K562 (cell line): ENCODE results near the gene RTL5. TPM values are rescaled to one million over a fixed set of nuclear protein-coding genes. Genes with fewer than 3 reads are reported as not detected.

ENCODE experiments used
- ATAC-seq: fragments of 200-7000 bp; cut with Tn5 transposase; 3 replicates; pipeline ENCODE4 v1.9.1; 2020; ENCODE audit warnings: moderate library complexity
- BruUV-seq: library from RNA; stranded (reverse); fragments of 400-500 nt; replicated peaks from 2 replicates; lab custom pipeline; 2021; lab: Mats Ljungman, UMichigan
- CTCF ChIA-PET: fragments of 300-600 bp; formaldehyde crosslinking; extraction: SDS; loops from one replicate; lab custom pipeline; 2021; ENCODE audit warnings: low intra/inter-chr PET ratio; lab: Yijun Ruan, JAX
- POLR2A ChIA-PET: fragments of 300-600, 350-650 bp; sonication (Branson Sonifier 250); formaldehyde crosslinking; extraction: SDS; loops from one replicate; lab custom pipeline; 2021; ENCODE audit warnings: antibody characterized with exemption, inconsistent platforms; lab: Yijun Ruan, JAX
- DNase-seq, 4 experiments: peaks; one replicate each; pipeline versions ENCODE4 v3.0.0 to v3.0.0-alpha.2; 2011 to 2018; ENCODE audit warnings: low spot score in 3 of 4, mixed read lengths in 3 of 4; ENCODE audit errors: extremely low read depth in 1 of 4
- FAIRE-seq: peaks from 2 replicates; lab custom pipeline; 2011; peaks lifted over from hg19 to GRCh38; lab: Jason Lieb, UNC
- H2AFZ ChIP-seq: 2 replicates; pipeline ENCODE4 v1.6.0; 2011; ENCODE audit warnings: low read depth, low read length, control low read depth, inconsistent platforms
- H3K27ac ChIP-seq: fragments of 200-600 bp; 3 replicates; pipeline ENCODE4 v1.8.0; 2011; ENCODE audit warnings: low read depth, mild to moderate bottlenecking, control low read depth, inconsistent platforms, low read length, moderate library complexity, mixed read lengths; ENCODE audit errors: extremely low read depth
- H3K27me3 ChIP-seq, 2 experiments: fragments of 300-600 bp in 1 of 2; 2 replicates in 1 of 2; 3 replicates in 1 of 2; pipeline versions ENCODE4 v1.6.0 to v1.8.0; 2011; ENCODE audit warnings: inconsistent platforms in 2 of 2, low read length in 2 of 2, mild to moderate bottlenecking in 1 of 2, mixed read lengths in 1 of 2, moderate library complexity in 1 of 2; ENCODE audit not compliant: control insufficient read depth in 2 of 2, insufficient read depth in 2 of 2
- H3K36me3 ChIP-seq: fragments of 300-600 bp; 3 replicates; pipeline ENCODE4 v1.8.0; 2011; ENCODE audit warnings: mild to moderate bottlenecking, low read length, inconsistent platforms; ENCODE audit not compliant: control insufficient read depth, insufficient read depth
- H3K4me1 ChIP-seq, 2 experiments: fragments of 200-600 bp in 1 of 2; replicated peaks in 1 of 2; 2 replicates in 1 of 2; 3 replicates in 1 of 2; pipeline versions ENCODE4 v1.5.1 to v1.8.0; 2011; ENCODE audit warnings: inconsistent platforms in 2 of 2, low read length in 2 of 2, mild to moderate bottlenecking in 1 of 2, mixed read lengths in 1 of 2, moderate library complexity in 1 of 2; ENCODE audit not compliant: control insufficient read depth in 2 of 2, insufficient read depth in 2 of 2
- H3K4me2 ChIP-seq: 2 replicates; pipeline ENCODE4 v1.6.1; 2011; ENCODE audit warnings: low read length, control low read depth, inconsistent platforms, mixed read lengths; ENCODE audit not compliant: insufficient read depth
- H3K4me3 ChIP-seq: fragments of 200-600 bp; sonication (generic), shearing (Covaris generic); 2 replicates; pipeline ENCODE4 v1.5.1; 2016; ENCODE audit warnings: control low read depth, inconsistent platforms
- H3K79me2 ChIP-seq: fragments of 200-600 bp; 3 replicates; pipeline ENCODE4 v1.8.0; 2011; ENCODE audit warnings: low read length, inconsistent platforms; ENCODE audit not compliant: control insufficient read depth, insufficient read depth
- H3K9ac ChIP-seq, 2 experiments: 2 replicates each; pipeline versions ENCODE4 v1.6.0 to v1.6.1; 2011; ENCODE audit warnings: low read depth in 2 of 2, low read length in 2 of 2, control low read depth in 1 of 2, inconsistent platforms in 1 of 2, mild to moderate bottlenecking in 1 of 2, mixed read lengths in 1 of 2; ENCODE audit not compliant: insufficient read depth in 1 of 2
- H3K9me1 ChIP-seq: one replicate; pipeline ENCODE4 v1.6.0; 2011; ENCODE audit warnings: inconsistent platforms, mild to moderate bottlenecking, low read length, moderate library complexity; ENCODE audit not compliant: control insufficient read depth, insufficient read depth
- H3K9me3 ChIP-seq: replicated peaks from 2 replicates; pipeline ENCODE4 v1.5.1; 2011; ENCODE audit warnings: low read depth, low read length, inconsistent platforms; ENCODE audit not compliant: control insufficient read depth, insufficient read depth
- H4K20me1 ChIP-seq: replicated peaks from 2 replicates; pipeline ENCODE4 v1.6.1; 2011; ENCODE audit warnings: low read length, inconsistent platforms, mixed read lengths; ENCODE audit not compliant: control insufficient read depth, insufficient read depth
- BRD9 ChIP-seq: fragments of 450-650 bp; IDR thresholded peaks from 2 replicates; pipeline ENCODE4 v1.6.1; 2018; ENCODE audit warnings: low read depth; ENCODE audit not compliant: partially characterized antibody
- CHAMP1 ChIP-seq: fragments of 450-650 bp; IDR thresholded peaks from 2 replicates; pipeline ENCODE4 v1.6.1; 2016; ENCODE audit warnings: mild to moderate bottlenecking
- POLR3G ChIP-seq: IDR thresholded peaks from 2 replicates; pipeline ENCODE4 v1.6.1; 2011; ENCODE audit not compliant: insufficient read length, insufficient replicate concordance; ENCODE audit errors: extremely low read depth
- SLC30A9 ChIP-seq: fragments of 250-450 bp; sonication (Bioruptor Pico); IDR thresholded peaks from 2 replicates; pipeline ENCODE4 v1.8.0; 2022; ENCODE audit warnings: mild to moderate bottlenecking, moderate library complexity
- ZNF224 ChIP-seq: sonication (generic); formaldehyde crosslinking; IDR thresholded peaks from 2 replicates; pipeline ENCODE4 v1.8.0; 2022; ENCODE audit warnings: mild to moderate bottlenecking, missing genetic modification reagents
- ZNF3 ChIP-seq: fragments of 250-450 bp; sonication (Bioruptor Pico); IDR thresholded peaks from 2 replicates; pipeline ENCODE4 v1.5.0; 2021; ENCODE audit warnings: mild to moderate bottlenecking, moderate library complexity
- ZNF507 ChIP-seq: conservative IDR thresholded peaks from 2 replicates; pipeline ENCODE4 v1.6.1; 2017; ENCODE audit warnings: missing genetic modification characterization, missing compliant biosample characterization
- ZNF668 ChIP-seq: fragments of 250-450 bp; sonication (Bioruptor Pico); IDR thresholded peaks from 2 replicates; pipeline ENCODE4 v1.8.0; 2022; ENCODE audit warnings: mild to moderate bottlenecking, inconsistent platforms
- ZNF780A ChIP-seq: fragments of 250-450 bp; sonication (Bioruptor Pico); IDR thresholded peaks from 2 replicates; pipeline ENCODE4 v1.5.0; 2021; ENCODE audit warnings: mild to moderate bottlenecking
- WGBS: fragments of 100-300 bp; shearing (Covaris generic); methylation state at CpG from one replicate; pipeline ENCODE4 v1.1.6; 2016; ENCODE audit warnings: low coverage, mixed read lengths; ENCODE audit not compliant: insufficient coverage; ENCODE audit errors: missing lambda C conversion rate; 5-methylcytosine and 5-hydroxymethylcytosine counted together
- in situ Hi-C: fragments of 300-500 bp; cut with MboI; formaldehyde crosslinking; loops from 4 replicates; pipeline ENCODE4 v1.15.0; 2018; ENCODE audit warnings: inconsistent platforms, mixed read lengths
- intact Hi-C: fragments of 100-400 bp; cut with micrococcal nuclease; formaldehyde crosslinking; loops from 2 replicates; pipeline ENCODE4 v1.14.2; 2022
- polyA plus RNA-seq, 8 experiments: library from polyadenylated mRNA; depleted of rRNA in 4 of 8; stranded (reverse) in 5 of 8; unstranded in 3 of 8; fragments of >200 nt; fragmentation: Nextera tagmentation in 2 of 8; fragmentation: Illumina TruSeq in 1 of 8; extraction: Ambion mirVana in 2 of 8; extraction: Trizol in 1 of 8; gene quantifications; 2 replicates each; pipeline versions ENCODE4 v1.2.1 to v1.2.3, GENCODE V29; 2011 to 2014; ENCODE audit warnings: inconsistent platforms in 1 of 8, missing spikeins in 1 of 8
- total RNA-seq, 7 experiments: library from RNA; depleted of rRNA in 6 of 7; stranded (reverse); fragments of >200 nt in 6 of 7; fragmentation: Illumina TruSeq in 2 of 7; extraction: Trizol in 2 of 7; gene quantifications; 2 replicates each; pipeline versions ENCODE4 v1.2.1 to v1.2.3, GENCODE V29; 2011 to 2021; ENCODE audit warnings: low replicate concordance in 1 of 7

RTL5 gene
- total and polyA plus RNA-seq, 9 of the 15 experiments (the other 6 are each of a cell fraction or from before 2014, with no cell fraction given), result 0.03 TPM; not detected in 8

GRCh38 chrX:72133851-72134546, 2.3 kb upstream of the RTL5 start:
- 3% methylated on average over 10 of the region's 11 CpGs for WGBS
- no peak for FAIRE-seq
- peaks cover 0 to 50% of the 10 kb centered on the region in 2 experiments; a peak in 3 of 5 replicates for H3K27me3 ChIP-seq
- no peak for TF ChIP-seq CHAMP1
- TF ChIP-seq ZNF3, result no peak
- TF ChIP-seq SLC30A9 (CRISPR knock-in tag), result no peak
- TF ChIP-seq ZNF668 (CRISPR knock-in tag), result no peak
- TF ChIP-seq ZNF224 (CRISPR knock-in tag), result no peak
- TF ChIP-seq POLR3G, result no peak
- no peak for TF ChIP-seq BRD9
- TF ChIP-seq ZNF507 (tag), result no peak
- TF ChIP-seq ZNF780A, result no peak

More at GRCh38 chrX:72133851-72134546, 2.3 kb upstream of the RTL5 start:
- CTCF ChIA-PET, result no interaction called here
- Histone ChIP-seq H3K4me3 (no peak overlapping the region), H3K4me2 (no peak overlapping the region), H3K9me3 (no peaks in the 10 kb centered on the region), H3K9ac (no peak overlapping the region), H3K79me2 (no peaks in the 10 kb centered on the region), H3K9me1 (no peaks in the 10 kb centered on the region), H4K20me1 (no peaks in the 10 kb centered on the region; the same call in 1 of the 2 replicates), H3K27ac (no peak overlapping the region), H2AFZ (no peak overlapping the region), H3K4me1 (peaks cover 0 to 10% of the 10 kb centered on the region in 2 experiments; a peak in 2 of 5 replicates), H3K36me3 (no peaks in the 10 kb centered on the region)
- ATAC-seq (no peak), DNase-seq (no peak)
- POLR2A ChIA-PET, result no interaction called here
- no TSS peak for BruUV-seq
- in situ Hi-C loops, result no loop called here
- intact Hi-C loops, result no loop called here
